ENCODE results near the gene NADSYN1.

The NADSYN1 gene

DNA sequence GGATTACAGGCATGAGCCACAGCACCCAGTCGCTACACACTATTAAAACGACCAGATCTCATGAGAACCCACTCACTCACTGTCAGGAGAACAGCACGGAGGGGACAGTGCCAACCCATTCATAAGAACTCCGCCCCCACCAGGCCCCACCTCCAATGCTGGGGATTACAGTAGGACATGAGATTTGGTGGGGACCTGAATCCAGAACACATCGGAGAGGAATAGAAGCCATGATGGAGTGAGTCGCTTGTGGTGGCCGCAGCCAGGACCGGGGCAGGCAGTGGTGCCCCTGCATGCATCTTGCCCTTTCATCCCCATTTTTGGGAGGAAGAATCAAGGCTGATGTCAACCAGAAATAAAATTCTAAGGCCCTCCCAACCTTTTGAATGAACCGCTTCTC lies 8.7 kb downstream of the NADSYN1 start:
- no peak overlapping the region for H3K4me3 ChIP-seq (ENCODE audit: low read depth in 1 of 2, low read length in 2 of 2)
- no peaks in the 10 kb centered on the region for H3K27me3 ChIP-seq (ENCODE audit: insufficient read depth, low read length, poor library complexity)
- no peaks in the 10 kb centered on the region for H3K79me2 ChIP-seq (ENCODE audit: insufficient read depth, low read length)
- no peak overlapping the region for H2AFZ ChIP-seq (ENCODE audit: low read depth, low read length)
- peaks cover 29% of the 10 kb centered on the region for H4K20me1 ChIP-seq (ENCODE audit: insufficient read depth, low read length)
- H3K36me3 ChIP-seq (ENCODE audit: insufficient read depth, low read length), result peaks cover 83% of the 10 kb centered on the region
- H3K4me2 ChIP-seq (ENCODE audit: insufficient read depth, low read length), result no peak overlapping the region
- TF ChIP-seq EZH2 (IDR thresholded peaks at IDR 0.05; ENCODE audit: borderline replicate concordance, low read depth, low read length, severe bottlenecking), result no peak
- no peak overlapping the region for H3K9ac ChIP-seq (ENCODE audit: low read depth, low read length)
- ATAC-seq (ENCODE audit: insufficient read depth, low read depth), result no peak
- no peaks in the 10 kb centered on the region for H3K9me3 ChIP-seq (ENCODE audit: insufficient read depth, low read length, severe bottlenecking)
- no peaks in the 10 kb centered on the region for H3K4me1 ChIP-seq (ENCODE audit: insufficient read depth, low read length)
- H3K27ac ChIP-seq (ENCODE audit: low read length), result no peak overlapping the region
- no peak for DNase-seq

DNA sequence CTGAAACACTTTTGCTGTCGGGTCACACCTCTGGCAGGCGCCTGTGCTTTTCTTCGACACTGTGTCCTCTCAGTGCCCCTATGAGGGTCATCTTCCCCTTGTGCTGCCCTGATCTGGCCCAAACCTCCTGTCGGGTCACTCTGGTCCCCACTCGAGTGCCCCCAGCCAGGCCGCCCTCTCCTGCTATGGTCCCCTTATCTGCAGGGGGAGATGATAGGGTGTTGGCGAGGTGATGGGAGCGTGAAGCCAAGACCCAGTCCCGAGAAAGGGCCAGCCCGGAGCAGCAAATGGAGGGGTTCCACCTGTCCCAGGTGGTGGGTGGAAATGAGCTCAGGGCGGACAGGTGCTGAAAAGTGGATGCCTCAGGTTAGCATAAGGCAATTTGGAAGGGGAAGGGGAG lies 9.7 kb downstream of the NADSYN1 start:
- Histone ChIP-seq H3K27ac (ENCODE audit: low read length) (no peak overlapping the region), H3K79me2 (ENCODE audit: insufficient read depth, low read length) (no peaks in the 10 kb centered on the region), H2AFZ (ENCODE audit: low read depth, low read length) (no peak overlapping the region), H3K36me3 (ENCODE audit: insufficient read depth, low read length) (peaks cover 83% of the 10 kb centered on the region), H3K27me3 (ENCODE audit: insufficient read depth, low read length, poor library complexity) (no peaks in the 10 kb centered on the region), H4K20me1 (ENCODE audit: insufficient read depth, low read length) (peaks cover 24% of the 10 kb centered on the region), H3K4me2 (ENCODE audit: insufficient read depth, low read length) (no peak overlapping the region), H3K9ac (ENCODE audit: low read depth, low read length) (no peak overlapping the region), H3K4me1 (ENCODE audit: insufficient read depth, low read length) (no peaks in the 10 kb centered on the region), H3K4me3 (ENCODE audit: low read depth in 1 of 2, low read length in 2 of 2) (no peak overlapping the region), H3K9me3 (ENCODE audit: insufficient read depth, low read length, severe bottlenecking) (no peaks in the 10 kb centered on the region)
- ATAC-seq (ENCODE audit: insufficient read depth, low read depth) (no peak), DNase-seq (no peak)
- TF ChIP-seq EZH2 (IDR thresholded peaks at IDR 0.05; ENCODE audit: borderline replicate concordance, low read depth, low read length, severe bottlenecking), result no peak
- no peak for TF ChIP-seq CTCF (IDR thresholded peaks at IDR 0.05; ENCODE audit: borderline replicate concordance, extremely low read depth, low read length, poor library complexity, severe bottlenecking)

DNA sequence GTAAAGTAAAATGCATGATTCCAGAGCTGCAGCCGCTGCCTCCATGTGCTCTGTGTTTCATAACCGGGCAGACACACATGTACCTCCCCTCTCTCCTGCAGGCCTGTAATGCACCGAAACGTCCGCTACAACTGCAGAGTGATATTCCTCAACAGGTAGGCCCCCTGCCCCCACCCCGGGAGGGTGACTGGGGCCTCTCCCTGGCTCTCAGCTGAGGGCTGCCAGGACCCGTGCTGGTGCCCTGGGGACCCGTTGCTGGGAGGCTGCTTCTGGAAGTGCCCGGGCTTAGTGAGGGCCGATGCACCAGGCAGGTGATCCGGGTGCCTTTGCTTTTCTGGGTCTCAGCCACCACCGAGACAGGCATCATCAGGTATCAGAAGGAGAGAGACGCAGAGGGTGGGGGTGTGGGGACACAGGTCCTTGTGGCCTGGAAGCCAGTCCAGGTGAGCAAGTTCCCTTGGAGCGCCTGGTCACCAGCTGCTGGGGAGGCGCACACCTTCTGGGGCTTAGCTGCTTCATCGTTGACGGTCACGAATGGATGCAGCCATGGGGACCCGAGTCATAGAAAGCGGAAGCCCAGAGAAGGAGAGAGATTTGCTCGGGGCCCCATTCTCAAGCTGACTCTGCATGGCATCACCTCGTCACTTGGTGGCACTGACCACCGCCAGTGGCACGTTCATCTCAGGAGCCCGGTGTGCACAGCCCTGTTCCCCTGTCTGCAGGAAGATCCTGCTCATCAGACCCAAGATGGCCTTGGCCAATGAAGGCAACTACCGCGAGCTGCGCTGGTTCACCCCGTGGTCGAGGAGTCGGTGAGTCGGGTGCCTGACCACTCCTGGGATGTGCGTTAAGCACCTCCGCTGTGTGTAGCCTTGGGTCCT lies 10.6 kb downstream of the NADSYN1 start:
- Histone ChIP-seq H3K36me3 (ENCODE audit: insufficient read depth, low read length) (peaks cover 75% of the 10 kb centered on the region), H3K4me3 (ENCODE audit: low read depth in 1 of 2, low read length in 2 of 2) (no peak overlapping the region), H3K9me3 (ENCODE audit: insufficient read depth, low read length, severe bottlenecking) (no peaks in the 10 kb centered on the region), H2AFZ (ENCODE audit: low read depth, low read length) (no peak overlapping the region), H3K79me2 (ENCODE audit: insufficient read depth, low read length) (no peaks in the 10 kb centered on the region), H3K4me1 (ENCODE audit: insufficient read depth, low read length) (no peaks in the 10 kb centered on the region), H3K9ac (ENCODE audit: low read depth, low read length) (no peak overlapping the region), H4K20me1 (ENCODE audit: insufficient read depth, low read length) (peaks cover 23% of the 10 kb centered on the region), H3K4me2 (ENCODE audit: insufficient read depth, low read length) (no peak overlapping the region), H3K27ac (ENCODE audit: low read length) (no peak overlapping the region), H3K27me3 (ENCODE audit: insufficient read depth, low read length, poor library complexity) (no peaks in the 10 kb centered on the region)
- no peak for DNase-seq
- TF ChIP-seq CTCF (IDR thresholded peaks at IDR 0.05; ENCODE audit: borderline replicate concordance, extremely low read depth, low read length, poor library complexity, severe bottlenecking) (no peak), EZH2 (IDR thresholded peaks at IDR 0.05; ENCODE audit: borderline replicate concordance, low read depth, low read length, severe bottlenecking) (no peak)
- ATAC-seq (ENCODE audit: insufficient read depth, low read depth), result no peak

DNA sequence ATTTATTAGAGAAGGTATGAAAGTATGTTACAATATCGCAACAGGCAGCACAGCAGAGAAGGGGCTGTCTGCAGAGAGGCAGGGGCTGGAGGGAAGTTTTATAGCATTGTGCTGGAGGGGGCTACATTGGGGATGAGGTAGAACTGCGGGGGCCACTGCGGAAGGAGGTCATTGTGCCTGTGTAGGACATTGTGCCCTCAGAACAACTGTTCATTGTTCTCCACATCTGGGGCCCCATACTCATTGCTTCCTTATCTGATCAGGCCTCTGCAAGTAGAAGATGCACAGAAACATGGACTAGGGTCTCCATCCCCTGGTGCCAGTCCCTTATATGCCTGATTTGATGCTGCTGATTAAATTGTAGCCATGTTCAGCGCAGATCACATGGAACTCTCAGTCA lies 12.1 kb downstream of the NADSYN1 start:
- no peak overlapping the region for H3K4me3 ChIP-seq (ENCODE audit: low read depth in 1 of 2, low read length in 2 of 2)
- H2AFZ ChIP-seq (ENCODE audit: low read depth, low read length), result no peak overlapping the region
- no peaks in the 10 kb centered on the region for H3K79me2 ChIP-seq (ENCODE audit: insufficient read depth, low read length)
- H3K27me3 ChIP-seq (ENCODE audit: insufficient read depth, low read length, poor library complexity), result no peaks in the 10 kb centered on the region
- H3K9ac ChIP-seq (ENCODE audit: low read depth, low read length), result no peak overlapping the region
- no peak for DNase-seq
- H4K20me1 ChIP-seq (ENCODE audit: insufficient read depth, low read length), result peaks cover 9% of the 10 kb centered on the region; the same call in 1 of the 2 replicates
- H3K9me3 ChIP-seq (ENCODE audit: insufficient read depth, low read length, severe bottlenecking), result no peaks in the 10 kb centered on the region
- no peak overlapping the region for H3K27ac ChIP-seq (ENCODE audit: low read length)
- H3K4me2 ChIP-seq (ENCODE audit: insufficient read depth, low read length), result no peak overlapping the region
- peaks cover 60% of the 10 kb centered on the region for H3K36me3 ChIP-seq (ENCODE audit: insufficient read depth, low read length)
- no peaks in the 10 kb centered on the region for H3K4me1 ChIP-seq (ENCODE audit: insufficient read depth, low read length)
- no peak for ATAC-seq (ENCODE audit: insufficient read depth, low read depth)
- no peak for TF ChIP-seq EZH2 (IDR thresholded peaks at IDR 0.05; ENCODE audit: borderline replicate concordance, low read depth, low read length, severe bottlenecking)
- TF ChIP-seq CTCF (IDR thresholded peaks at IDR 0.05; ENCODE audit: borderline replicate concordance, extremely low read depth, low read length, poor library complexity, severe bottlenecking), result no peak

All from DND-41 (cell line).